Neural progenitor cell (in vitro differentiated cells): ENCODE measurements around the gene ZBTB46.

Experiments
- CTCF ChIP-seq: fragments of 200-600 bp; sonication (generic); IDR thresholded peaks from 2 replicates; pipeline ENCODE4 v1.5.1; 2017; ENCODE audit warnings: antibody characterized with exemption, mild to moderate bottlenecking
- EZH2 ChIP-seq: fragments of 200-600 bp; sonication (generic); IDR thresholded peaks from 2 replicates; pipeline ENCODE4 v1.6.1; 2017; ENCODE audit warnings: antibody characterized with exemption, mild to moderate bottlenecking, moderate library complexity

GRCh38 chr20:63854069-63854765 is 23.2 kb upstream of the ZBTB46 start:
- TF ChIP-seq CTCF (no peak), EZH2 (no peak)
